ENCODE measurements around the gene TM4SF4.

DNA sequence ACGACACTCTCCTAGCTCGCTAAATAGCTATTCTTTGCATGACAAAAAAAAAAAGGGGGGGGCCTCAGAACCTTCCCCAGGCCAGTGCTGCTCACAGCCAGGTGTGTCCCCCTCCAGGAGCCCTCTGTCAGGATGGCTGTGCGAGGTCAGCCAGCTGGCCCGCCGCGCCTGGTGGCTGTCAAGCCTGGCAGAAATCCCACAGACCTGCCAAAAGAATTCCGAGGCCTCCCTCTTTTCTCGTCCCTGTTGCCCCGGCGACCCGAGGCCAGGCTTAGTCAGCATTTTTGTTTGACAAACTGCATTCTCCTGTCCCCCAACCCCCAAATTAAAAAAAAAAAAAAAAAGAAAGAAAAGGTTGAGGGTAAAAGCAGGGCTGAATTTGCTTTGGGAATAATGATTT, 61.9 kb downstream of the TM4SF4 start:
- no peak for TF ChIP-seq CTCF (IDR thresholded peaks at IDR 0.05)
- no peak for TF ChIP-seq POLR2AphosphoS5 (IDR thresholded peaks at IDR 0.05)
- TF ChIP-seq EP300 (IDR thresholded peaks at IDR 0.05) = no peak
- TF ChIP-seq POLR2A (IDR thresholded peaks at IDR 0.05) = no peak

Data from suprapubic skin (tissue), 4 donors.